T-helper 2 cell (primary cell): ENCODE measurements around the gene FBXL16.

Source experiments
- DNase-seq, 5 experiments: peaks; one replicate each; pipeline versions ENCODE4 v3.0.0 to v3.0.0-alpha.2; 2012 to 2022

FBXL16 gene

DNA sequence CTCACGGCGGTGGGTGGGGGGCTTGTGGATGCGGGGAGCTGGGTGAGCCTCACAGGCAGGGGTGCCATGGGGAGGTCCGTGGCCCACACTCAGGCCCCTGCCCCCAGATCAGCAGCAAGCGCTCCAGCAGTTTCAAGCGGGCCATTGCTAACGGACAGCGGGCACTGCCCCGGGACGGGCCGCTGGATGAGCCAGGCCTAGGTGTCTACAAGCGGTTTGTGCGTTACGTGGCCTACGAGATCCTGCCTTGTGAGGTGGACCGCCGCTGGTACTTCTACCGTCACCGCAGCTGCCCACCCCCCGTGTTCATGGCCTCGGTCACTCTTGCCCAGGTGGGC is 29.1 kb downstream of the FBXL16 start:
- no peak for DNase-seq

DNA sequence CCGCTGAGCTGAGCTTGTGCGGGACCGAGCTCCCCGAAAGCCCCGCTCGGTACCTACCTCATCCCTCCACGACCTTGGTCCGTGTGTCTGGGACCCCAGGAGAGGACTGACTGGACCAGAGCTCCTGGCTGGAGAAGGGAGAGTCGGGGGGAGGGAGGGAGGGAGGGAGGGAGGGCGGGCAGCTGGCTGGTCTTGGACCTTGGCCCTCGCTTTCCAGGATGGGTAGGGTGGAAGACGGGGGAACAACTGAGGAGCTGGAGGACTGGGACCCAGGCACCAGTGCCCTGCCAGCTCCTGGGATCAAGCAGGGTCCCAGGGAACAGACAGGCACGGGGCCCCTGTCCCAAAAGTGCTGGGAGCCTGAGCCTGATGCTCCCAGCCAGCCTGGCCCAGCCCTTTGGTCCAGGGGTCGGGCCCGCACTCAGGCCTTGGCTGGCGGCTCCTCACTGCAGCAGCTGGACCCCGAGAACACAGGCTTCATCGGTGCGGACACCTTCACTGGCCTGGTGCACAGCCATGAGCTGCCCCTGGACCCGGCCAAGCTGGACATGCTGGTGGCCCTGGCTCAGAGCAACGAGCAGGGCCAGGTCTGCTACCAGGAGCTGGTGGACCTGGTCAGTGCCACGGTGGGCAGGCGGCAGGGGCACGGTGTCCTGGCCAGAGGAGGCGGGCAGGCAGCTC is 29.6 kb downstream of the FBXL16 start:
- DNase-seq = no peak

DNA sequence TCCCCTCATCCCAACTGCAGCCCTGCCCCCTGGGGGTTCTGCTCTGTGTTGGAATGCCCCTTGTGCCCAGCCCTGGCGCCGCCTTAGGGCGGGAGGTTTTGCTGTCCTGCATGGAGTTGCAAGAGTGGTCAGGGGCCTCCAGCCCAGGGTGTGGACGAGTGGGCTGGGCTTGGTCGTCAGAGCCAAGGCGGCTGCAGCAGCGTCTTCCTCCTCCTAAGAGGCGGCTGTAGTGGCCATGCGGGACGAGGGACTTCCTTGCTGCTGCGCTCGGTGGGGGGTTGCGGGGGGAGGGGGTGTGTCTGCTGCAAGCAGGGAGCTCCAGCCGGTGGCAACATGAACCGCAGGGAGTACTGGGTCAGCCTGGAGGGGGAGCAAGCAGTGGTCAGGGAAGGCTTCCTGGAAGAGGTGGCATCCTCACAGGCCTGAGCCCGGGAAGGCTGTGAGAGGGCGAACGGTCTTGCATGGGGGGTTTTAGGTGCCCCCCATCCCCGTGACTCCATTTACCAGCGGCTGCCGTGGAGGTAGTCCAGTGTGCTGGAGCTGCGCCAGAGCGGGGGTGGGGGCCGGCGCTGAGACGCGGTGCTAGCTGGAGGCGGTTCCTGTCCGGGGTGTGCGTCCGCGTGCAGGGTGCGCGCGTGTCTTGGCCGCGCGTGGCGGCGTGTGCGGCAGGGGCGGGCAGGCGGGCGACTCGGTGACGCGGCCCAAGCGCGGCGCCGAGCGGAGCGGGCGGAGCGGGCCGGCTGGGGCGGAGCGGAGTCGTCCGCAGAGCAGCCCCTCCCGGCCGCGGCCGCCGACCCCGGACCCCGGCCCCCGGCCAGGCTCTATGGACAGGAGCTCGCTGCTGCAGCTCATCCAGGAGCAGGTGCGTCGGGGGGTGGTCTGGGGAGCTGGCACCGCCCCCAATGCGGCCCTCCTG is 30.4 kb downstream of the FBXL16 start, which contains the start of gene RHBDL1:
Gene RHBDL1 (plus strand): TSS at position 704 of the 916 bp plus-strand sequence. CDS start 120 bp downstream, at position 824.
- DNase-seq = peak in 1 of 5 experiments; percentile 26

DNA sequence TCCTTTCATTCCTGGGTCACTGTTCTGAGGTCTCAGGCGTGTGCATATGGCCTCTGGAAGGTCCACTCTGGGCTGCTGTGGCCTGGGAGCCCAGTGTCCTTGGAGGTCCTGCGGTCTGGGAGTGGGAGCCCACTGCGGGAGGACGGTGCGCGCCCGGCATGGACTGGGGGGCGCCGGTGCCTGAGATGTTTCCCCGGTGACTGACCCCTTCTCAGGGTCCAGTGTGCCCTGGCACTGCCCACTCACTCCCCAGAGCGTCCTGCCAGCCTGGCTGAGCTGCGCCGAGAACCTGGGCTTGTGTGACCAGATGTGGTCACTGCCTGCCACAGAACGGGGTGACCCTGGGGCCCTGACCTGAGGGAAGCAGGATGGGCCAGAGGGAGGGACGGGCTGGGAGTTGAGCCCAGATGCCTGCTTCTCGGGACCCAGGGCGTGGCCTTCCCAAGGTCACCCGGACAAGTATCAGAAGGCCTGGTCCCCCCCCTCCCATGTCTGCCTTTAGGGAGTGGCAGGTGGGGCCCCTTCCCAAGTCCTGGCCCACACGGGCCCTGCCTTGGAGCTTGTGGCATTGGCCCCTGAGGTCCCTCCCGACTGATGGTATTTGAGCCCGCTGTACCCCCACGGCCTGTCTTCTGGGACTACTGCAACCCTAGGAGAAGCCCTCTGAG is 31.3 kb downstream of the FBXL16 start:
- DNase-seq = no peak

DNA sequence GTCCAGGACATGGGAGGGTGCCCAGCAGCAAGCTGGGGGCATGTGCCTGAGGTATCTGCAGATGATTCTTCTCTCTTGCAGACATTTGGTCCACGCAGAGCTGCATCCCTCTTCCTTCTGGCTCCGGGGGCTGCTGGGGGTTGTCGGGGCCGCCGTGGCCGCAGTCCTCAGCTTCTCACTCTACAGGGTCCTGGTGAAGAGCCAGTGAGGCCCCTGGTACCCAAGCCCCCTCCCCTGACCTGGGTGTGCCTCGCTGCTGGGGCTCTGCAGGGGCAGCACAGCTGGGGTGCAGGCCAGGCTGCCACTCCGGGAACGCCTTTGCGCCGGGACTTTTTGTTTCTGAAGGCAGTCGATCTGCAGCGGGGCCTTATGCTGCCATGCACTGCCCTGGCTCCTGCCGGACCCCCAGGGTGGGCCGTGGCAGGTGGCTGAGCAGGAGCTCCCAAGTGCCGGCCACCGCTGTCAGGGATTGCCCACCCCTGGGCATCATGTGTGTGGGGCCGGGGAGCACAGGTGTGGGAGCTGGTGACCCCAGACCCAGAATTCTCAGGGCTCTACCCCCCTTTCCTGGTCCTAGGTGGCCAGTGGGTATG is 32.1 kb downstream of the FBXL16 start:
- no peak for DNase-seq

DNA sequence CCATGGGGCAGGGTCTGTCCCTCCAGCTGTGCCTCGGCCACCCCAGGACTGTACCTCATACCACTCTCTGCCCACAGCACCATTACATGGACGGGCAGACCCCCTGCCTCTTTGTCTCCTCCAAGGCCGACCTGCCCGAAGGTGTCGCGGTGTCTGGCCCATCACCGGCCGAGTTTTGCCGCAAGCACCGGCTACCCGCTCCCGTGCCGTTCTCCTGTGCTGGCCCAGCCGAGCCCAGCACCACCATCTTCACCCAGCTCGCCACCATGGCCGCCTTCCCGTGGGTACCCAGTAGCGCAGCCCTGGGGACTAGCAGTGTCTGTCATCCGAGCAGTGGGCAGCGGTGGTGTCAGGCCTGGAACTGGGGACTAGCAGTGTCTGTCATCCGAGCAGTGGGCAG is 32.8 kb downstream of the FBXL16 start:
- no peak for DNase-seq

DNA sequence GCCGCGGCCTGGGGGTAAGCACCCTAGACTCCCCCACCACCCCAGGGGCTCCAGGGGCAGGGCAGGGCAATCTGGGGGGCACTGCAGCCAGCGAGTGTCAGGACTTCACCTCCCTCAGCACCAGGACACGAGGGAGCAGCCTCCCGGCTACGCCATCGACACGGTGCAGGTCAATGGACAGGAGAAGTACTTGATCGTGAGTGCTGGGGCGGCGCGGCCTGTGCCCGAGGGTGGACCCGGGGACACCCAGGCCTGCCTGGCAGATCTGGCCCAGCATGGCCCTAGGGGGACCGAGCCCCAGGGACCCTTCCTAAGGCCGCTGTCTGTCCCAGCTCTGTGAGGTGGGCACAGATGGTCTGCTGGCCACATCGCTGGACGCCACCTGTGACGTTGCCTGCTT is 33.2 kb downstream of the FBXL16 start:
- DNase-seq = no peak

DNA sequence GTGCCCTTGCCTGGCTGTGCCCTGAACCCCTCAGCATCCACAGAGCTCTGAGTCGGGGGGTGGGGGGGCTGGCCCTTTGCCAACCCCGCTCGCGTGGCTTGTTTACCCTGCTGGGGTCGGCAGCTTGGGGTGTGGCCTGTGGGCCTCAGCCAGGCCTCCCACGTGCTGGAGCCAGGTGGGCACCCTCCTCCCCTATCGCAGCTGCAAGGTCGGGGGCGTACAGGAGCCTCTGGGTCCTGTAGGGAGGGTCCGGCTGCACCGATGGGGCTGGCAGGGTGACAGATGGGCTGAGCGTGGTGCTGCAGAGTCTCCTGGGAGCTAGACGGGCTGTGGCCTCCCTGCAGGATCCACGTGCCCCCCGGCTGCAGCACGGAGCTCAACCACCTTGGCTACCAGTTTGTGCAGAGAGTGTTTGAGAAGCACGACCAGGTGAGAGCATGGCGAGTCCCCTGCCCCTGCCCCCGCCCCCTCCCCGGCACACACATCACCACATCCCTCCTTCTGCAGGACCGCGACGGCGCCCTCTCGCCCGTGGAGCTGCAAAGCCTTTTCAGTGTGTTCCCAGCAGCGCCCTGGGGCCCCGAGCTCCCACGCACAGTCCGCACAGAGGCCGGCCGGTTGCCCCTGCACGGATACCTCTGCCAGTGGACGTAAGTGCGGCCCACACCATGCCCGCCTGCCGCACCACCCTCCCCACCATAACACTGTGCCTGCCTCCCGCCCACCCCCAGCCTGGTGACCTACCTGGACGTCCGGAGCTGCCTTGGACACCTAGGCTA is 34.1 kb downstream of the FBXL16 start:
- no peak for DNase-seq

DNA sequence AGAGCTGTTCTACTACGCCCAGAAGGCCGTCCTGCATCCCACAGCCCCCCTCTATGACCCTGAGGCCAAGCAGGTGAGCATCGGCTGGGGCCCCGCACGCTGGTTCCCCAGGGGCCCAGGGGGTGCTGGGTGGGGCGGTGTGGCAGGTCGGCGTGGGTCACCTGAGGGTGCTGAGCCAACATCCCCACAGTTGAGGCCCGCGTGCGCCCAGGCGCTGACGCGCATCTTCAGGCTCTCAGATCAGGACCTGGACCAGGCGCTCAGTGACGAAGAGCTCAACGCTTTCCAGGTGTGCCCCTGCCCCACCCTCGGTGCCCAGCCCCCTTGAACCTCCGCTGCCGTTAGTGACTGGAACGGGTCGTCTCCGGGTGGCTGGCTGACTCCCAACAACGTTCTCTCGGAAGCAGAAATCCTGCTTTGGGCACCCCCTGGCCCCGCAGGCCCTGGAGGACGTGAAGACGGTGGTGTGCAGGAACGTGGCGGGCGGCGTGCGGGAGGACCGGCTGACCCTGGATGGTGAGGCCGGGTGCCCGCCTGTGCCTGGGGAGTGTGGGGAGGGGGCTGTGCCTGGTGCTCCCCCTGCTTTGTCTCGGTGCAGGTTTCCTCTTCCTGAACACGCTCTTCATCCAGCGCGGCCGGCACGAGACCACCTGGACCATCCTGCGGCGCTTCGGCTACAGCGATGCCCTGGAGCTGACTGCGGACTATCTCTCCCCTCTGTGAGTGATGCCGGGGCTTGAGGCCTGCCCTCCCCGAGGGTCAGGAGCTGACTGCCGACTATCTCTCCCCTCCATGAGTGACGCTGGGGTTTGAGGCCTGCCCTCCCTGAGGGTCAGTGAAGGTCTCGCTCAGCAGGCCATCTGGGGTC is 34.9 kb downstream of the FBXL16 start:
- DNase-seq = no peak

DNA sequence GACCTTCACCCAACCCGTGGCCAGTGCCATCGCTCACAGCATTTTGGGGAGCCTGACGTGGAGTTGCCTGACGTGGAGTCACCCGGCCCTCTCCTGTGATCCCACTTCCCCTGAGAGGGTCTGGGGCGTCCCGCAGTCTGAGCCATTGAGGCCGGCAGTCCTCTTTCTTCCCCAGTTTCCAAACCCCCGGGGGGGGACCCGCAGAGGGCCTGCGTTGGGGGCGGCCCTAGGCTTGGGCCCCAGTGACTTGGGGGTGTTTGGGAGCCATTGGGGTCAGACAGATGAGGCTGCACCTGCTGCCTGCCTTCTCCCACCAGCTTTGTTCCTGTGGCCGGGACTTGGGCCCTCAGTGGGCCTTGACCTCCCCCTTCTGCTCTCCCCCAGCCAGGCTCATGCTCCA is 35.9 kb downstream of the FBXL16 start:
- no peak for DNase-seq

DNA sequence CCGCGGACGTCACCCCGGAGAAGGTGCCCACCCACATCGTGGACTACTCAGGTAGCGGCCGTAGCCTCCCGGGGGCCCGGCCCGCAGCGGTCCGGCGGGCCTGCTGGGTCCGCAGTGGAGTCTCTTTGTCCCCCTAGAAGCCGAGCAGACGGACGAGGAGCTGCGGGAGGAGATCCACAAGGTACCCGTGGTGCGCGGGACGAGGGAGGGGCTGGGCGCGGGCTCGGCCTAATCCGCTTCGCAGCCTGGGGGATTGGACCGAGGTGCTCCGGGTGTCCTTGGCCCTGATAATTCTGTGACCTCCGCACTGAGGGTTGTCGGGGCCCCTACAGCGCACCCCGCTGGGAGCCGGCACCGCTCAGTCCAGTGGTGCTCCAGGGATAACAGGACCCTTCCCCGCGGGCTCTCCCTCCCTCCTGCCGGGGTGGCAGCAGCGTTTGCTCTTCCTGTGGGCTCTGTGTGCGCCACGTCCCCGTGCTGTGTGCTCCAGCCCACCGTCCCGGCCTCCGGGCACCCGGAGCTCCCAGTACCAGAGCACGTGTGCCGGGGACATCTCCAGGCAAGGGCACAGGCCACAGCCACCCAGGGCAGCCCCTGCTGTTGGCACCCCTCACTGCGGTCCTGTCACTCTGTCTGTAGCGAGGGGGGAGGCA is 37.0 kb downstream of the FBXL16 start:
- no peak for DNase-seq

DNA sequence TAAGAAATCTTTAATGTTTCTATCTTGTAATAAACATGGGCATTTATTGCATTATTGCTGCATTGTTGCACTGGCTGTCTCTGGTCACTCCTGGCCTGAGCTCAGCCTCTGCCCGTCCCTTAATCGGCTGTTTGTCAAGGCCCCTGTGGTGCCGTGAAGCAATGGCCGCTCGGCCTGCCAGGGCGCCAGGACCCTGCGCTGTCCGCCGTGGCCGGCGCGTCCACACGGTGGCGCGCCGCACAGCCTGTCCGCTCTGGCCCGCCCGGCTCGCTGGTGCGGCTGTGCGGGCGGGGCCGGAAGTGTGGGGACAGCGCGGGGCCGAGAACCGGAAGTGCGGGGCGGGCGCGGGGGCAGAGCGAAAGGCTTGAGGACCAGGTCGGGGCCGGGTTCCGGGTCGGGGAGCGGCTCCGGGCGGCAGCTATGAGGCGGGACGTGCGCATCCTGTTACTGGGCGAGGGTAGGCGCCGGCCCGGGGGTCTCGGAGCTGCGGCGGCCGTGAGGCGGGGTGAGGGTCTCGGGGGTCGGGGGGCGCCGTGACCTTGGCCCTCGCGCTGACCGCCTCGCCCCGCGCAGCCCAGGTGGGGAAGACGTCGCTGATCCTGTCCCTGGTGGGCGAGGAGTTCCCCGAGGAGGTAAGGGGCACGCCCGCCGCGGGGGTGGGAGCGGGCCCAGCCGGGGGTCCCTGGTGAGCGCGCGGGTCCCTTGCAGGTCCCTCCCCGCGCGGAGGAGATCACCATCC is 37.7 kb downstream of the FBXL16 start, which contains the start of gene RHOT2:
Gene RHOT2 (plus strand): TSS at position 353 of the 739 bp plus-strand sequence. CDS start 68 bp downstream, at position 421.
- peak; percentile 77 to 95 (median 87) for DNase-seq

DNA sequence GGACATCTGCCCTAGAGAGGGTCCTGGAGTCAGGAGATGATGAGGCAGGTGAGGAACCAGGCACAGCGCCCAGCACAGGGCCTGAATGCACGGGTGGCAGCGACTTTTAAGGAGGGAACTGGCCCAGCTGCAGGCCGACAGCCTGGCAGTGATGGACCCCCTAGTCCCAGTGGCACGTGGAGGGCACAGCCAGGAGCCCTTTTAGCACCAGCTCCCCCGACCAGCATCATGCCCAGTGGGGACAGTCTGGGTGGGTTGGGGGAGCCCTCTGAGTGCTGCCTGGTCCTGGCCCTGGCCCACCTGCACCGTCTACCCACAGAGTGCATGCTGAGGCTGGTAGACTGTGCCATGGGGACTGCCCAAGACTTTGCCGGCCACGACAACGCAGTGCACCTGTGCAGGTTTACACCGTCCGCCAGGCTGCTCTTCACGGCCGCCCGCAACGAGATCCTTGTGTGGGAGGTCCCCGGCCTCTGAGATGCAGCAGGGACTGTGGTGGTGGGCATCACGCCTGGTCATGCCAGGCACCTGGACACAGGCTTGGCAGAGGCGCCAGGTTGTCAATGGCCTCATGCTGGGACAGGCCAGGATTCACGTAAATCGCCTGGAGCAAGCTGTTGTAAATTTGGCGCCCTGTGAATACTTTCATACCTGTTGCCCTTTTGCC is 38.4 kb downstream of the FBXL16 start:
- DNase-seq = no peak

DNA sequence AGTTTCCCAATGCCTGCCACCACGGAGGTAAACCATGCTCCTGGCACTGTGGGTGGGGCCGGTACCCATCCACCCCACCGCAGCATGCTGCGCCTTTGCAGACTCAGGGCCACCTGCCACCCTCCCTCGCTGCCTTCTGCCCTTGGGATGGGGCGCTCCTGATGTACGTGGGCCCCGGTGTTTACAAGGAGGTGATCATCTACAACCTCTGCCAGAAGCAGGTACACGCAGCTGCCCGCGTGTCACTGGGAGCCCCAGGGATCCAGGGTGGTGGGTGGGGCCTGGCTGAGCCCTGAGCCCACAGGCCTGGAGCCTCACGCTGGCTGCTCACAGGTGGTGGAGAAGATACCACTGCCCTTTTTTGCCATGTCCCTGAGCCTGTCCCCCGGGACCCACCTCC is 39.0 kb downstream of the FBXL16 start:
- no peak for DNase-seq

DNA sequence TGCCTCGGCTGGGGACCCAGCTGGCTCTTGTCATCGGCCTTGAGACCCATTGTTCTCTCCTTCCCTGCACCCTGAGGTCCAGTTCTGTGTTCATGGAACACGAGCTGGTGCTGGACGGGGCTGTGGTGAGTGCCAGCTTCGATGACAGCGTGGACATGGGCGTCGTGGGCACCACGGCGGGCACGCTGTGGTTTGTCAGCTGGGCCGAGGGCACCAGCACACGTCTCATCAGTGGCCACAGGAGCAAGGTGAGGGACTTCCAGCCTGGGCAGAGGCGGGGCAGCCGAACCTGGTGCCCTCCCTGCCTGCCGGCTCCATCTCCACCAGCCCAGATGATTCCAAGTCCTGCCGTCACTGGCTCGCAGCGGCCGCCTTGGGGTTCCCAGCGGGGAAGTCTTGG is 43.0 kb downstream of the FBXL16 start:
- DNase-seq = no peak

DNA sequence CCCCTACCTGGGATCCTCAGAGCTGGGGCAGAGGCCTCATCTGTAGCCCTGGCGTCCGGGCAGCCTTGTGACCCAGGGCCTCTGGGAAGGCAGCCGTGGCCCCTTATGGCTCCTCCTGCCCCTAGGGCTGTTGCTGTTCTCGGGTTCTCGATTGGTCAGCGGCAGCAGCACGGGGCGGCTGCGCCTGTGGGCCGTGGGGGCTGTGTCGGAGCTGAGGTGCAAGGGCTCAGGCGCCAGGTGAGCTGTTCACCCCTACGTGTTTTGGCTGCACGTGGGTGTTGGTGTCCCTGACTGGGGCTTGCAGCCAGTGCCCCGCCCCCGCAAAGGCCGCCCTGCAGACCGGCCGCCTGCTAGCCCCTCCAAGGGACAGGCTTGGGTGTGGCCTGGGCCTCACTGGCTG is 43.5 kb downstream of the FBXL16 start:
- no peak for DNase-seq

DNA sequence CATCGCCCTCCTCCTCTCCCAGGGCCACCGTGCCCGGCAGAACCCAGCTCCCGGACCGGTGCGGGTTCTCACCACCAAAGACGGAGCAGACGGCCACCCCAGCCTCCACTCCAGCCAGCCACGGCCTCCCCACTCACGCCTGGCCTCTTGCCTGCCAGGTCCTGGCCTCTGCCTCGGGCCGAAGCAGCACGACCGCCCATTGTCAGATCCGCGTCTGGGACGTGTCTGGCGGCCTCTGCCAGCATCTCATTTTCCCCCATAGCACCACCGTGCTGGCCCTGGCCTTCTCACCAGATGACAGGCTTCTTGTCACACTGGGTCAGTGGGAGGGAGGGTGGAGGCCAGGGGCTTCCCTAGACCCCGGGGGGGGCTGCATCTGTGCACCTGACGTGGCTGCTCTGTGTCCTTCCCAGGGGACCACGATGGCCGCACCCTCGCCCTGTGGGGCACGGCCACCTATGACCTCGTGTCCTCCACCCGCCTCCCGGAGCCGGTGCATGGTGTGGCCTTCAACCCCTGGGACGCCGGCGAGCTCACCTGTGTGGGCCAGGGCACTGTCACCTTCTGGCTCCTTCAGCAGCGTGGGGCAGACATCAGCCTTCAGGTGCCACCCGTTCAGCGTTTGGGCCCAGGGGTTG is 44.3 kb downstream of the FBXL16 start:
- no peak for DNase-seq

DNA sequence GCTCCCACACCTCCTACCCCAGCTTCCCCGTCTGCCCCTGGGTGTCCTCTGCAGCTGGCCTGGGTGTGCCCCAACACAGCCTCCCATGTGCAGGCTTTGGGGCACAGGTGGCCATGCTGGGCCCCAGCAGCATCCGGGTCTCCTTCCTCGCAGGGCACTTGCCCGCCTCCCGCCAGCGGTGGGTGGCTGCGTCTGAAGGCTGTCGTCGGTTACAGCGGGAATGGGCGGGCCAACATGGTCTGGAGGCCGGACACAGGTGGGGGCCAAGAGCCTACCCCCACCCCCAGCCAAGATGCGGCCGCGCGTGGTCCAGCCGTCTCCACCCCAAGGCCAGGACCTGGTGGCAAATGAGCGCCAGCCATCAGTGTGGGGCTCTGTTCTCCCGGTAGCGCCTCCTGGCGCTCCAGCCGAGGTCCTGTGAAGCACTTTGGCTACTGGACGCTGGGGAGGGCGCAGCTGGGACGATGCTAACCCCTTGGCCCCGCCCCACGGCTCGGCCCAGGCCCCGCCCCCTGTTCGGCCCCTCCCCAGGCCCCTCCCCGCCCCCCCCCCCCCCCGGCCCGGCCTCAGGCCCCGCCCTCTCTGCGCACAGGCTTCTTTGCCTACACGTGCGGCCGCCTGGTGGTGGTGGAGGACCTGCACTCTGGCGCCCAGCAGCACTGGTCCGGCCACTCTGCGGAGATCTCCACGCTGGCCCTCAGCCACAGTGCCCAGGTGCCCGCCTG is 45.0 kb downstream of the FBXL16 start:
- peak in 4 of 5 experiments; percentile 49 to 70 (median 57) for DNase-seq
